GM21390 (cell line): ENCODE measurements around the gene ANKRD11.
A peak's percentile ranks its signal among the peaks of the same experiment; 100 is the strongest.
"Not testable (repeated sequence)": the region's sequence is repeated elsewhere in the genome, so short reads cannot be mapped to it uniquely, and the experiment has no call there.

ENCODE experiments used
- ATAC-seq: cut with Tn5 transposase; IDR thresholded peaks from one replicate; pipeline ENCODE4 v1.9.1; 2021; ENCODE audit not compliant: unreplicated experiment

ANKRD11 gene

DNA sequence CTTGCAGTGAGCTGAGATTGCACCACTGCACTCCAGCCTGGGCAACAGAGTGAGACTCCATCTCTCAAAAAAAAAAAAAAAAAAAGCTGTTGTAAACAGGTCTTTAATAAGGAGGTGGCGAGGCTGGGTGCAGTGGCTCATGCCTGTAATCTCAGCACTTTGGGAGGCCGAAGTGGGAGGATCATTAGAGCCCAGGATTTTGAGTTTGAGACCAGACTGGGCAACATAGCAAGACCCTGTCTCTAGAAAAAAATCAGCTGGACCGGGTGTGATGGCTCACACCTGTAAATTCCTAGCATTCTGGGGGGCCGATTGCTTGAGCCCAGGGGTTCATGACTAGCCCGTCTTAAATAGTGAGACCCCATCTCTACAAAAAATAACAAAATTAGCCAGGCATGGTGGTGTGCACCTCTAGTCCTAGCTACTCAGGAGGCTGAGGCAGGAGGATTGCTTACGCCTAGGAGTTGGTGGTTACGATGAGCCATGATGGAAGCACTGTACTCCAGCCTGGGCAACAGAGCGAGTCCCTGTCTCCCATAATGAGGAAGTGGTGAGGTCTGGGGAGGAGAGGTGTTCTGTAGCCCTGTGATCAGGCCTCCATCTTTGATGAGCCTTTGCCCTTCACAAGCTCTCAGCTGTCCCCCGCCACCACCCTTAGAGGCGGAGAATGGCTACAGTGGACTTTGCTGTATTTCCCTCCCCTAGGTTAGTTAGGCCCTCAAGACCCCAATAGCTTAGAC, 236.6 kb downstream of the ANKRD11 start:
- no peak for ATAC-seq

DNA sequence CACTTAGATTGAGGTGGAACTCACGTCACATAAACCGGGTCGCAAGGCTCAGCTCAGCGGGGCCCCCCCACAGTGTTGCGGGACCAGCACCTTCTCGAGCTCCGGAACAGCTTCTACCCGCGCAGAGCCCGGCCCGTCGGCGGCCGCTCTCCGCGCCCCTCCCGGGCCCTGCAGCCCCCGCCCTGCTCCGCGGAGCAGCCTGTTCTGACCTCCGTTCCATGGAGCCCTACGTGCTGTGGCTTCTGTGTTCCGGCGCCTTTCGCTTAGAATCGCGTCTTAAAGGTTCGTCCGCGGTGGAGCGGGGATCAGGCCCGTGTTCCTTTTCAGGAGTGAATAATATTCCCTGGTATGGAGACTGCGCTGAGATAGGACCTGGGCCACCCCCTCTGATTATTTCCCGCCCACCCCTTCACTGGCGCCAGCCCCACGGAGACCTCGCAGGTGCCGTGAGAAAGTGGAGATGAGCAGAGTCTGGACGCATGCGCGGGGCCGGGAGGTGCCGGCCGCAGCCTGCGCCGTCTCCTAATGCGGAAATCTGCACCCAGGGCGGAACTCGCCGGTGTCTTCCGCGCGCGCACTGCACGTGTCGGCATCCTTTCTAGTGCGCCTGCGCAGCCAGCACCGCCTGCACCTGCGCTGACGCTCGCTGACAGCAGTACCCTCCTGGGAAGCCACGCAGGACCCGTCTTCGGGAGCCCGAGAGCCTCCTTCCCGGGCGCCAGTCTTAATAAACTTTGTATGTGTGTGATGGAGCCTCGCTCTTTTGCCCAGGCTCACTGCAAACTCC, 242.0 kb downstream of the ANKRD11 start:
- ATAC-seq, result no peak

DNA sequence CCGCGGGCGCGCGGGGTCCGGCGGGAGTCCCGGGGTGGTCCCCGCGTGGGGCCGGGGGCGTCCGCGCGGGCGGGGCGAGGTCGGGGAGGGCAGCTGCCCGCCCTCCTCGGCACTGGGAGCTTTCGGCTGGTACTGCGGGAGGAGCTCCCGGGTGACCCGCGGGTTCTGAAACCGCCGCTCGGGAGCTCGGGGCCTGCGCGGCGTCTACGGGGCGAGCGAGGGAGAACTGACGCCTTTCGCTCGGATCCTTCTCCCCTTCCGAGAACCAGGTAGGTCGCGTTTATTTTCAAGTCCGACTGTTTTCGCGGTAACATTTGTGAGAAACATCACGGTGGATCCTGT, 242.7 kb downstream of the ANKRD11 start:
- not testable (repeated sequence) for ATAC-seq

DNA sequence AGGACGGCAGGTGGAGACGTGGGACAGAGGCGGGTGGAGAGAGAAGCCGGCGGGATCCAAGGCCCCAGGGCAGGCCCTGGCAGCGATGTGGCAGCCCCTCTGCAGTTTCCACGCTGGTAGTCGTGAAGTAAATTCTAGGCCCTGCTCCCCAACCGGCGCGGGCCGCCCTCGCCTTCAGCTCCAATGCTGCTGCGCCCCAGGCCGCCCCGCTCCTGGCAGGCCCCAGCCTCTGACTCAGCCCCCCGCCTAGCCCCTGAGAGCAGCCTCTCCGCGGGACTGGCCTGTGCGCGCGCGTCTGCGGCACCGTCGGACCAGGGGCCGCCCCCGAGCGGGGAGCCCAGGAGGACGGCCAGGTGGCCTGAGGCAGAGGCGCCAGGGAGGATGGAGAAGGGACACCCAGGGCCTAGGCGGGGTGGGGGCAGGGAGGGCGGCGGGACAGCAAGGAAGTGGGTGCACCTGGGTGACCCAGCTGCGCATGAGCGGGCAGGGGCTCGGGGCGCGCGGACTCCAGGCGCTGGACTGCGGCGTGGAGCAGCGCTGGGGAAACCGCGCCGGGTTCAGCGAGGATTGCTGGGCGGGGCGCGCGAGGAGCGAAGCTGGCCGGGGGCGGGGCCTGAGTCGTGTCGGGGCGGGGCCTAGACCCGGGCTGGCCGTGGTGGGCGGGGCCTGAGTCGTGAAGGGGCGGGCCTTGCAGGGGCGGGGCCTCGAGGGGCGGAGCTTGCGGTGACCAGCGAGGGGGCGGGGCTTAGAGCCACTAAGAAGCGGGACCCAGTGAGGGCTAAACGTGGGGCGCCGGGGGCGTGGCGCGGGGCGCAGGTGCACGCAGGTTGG, 243.2 kb downstream of the ANKRD11 start:
- peak; percentile 61 for ATAC-seq

DNA sequence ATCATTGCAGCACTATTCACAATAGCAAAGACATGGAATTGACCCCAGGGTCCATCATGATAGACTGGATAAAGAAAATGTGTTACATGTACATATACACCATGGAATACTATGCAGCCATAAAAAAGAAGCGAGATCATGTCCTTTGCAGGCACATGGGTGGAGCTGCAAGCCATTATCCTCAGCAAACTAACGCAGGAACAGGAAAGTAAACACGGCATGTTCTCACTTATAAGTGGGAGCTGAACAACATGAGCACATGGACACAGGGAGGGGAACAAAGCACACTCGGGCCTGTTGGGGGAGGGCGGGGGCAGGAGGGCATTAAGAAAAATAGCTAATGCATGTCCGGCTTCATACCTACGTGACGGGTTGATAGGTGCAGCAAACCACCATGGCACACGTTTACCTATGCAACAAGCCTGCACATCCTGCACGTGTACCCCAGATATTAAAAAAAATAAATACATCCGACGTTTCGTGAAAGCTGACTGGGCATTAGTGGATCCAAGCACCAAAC, 243.9 kb downstream of the ANKRD11 start:
- no peak for ATAC-seq

DNA sequence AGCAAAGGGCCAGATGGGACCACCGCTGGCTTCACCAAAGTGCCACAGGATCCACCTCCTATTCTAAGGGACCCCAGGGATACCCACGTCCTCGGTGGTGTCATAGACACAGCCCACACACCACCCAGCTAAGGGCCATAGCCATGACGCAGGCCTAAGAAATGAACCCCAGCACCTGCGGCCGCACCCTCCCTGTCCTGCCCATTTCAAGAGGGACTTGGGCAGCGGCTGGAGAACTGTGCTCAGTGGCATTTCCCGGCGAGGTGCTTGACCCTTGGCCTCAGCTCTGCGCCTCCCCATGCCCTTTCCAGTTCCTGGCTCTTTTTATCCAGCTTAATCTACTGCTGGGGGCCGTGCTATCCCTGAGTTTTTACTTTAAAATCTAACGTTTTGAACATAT, 245.6 kb downstream of the ANKRD11 start:
- ATAC-seq, result no peak

DNA sequence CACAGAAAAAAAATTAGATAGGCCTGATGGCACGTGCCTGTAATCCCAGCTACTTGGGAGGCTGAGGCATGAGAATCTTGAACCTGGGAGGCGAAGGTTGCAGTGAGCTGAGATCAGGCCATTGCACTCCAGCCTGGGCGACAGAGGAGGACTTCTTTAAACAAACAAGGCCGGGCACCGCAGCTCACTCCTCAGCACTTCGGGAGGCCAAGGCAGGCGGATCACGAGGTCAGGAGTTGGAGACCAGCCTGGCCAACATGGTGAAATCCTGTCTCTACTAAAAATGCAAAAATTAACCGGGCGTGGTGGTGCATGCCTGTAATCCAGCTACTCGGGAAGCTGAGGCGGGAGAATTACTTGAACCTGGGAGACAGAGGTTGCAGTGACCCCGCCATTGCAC, 246.1 kb downstream of the ANKRD11 start:
- not testable (repeated sequence) for ATAC-seq

DNA sequence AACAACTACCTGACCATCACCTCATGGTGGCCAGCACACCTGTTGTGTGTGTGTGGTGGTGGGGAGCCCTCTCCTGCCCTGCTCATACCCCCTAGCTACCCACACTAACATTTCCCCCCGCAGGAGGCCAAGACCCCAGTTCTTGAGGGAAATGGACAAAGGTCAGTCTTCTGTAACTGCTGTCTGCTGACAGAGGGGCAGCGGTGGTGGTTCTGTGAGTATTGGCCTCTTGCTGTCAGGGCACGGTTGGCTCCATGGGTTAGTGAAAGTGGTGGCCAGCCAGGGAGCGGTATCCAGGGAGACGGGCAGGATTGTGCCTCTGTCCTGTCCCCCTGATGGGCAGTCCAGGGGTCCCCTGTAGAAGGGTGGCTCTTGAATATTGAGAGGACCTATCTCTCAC, 246.7 kb downstream of the ANKRD11 start:
- ATAC-seq, result no peak

DNA sequence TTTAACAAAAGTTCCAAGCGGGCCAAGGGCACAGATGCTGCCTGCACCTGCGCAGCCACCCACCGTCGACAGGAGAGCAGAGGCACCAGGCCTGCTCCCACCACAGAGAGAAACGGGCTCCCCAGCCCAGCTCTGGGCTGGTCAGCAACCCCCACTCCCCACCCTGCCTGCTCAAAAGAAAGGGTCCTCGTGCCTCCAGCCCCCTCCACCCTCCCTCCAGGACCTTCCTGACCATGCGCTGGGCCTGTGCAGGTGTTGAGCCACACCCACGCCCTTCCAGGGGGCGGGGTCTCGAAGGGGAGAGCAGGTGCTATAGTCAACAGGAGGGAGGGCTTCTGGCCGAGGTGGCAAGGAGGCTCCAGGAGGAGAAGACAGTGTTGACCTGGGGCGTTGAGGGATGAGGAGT, 247.6 kb downstream of the ANKRD11 start:
- ATAC-seq, result no peak

DNA sequence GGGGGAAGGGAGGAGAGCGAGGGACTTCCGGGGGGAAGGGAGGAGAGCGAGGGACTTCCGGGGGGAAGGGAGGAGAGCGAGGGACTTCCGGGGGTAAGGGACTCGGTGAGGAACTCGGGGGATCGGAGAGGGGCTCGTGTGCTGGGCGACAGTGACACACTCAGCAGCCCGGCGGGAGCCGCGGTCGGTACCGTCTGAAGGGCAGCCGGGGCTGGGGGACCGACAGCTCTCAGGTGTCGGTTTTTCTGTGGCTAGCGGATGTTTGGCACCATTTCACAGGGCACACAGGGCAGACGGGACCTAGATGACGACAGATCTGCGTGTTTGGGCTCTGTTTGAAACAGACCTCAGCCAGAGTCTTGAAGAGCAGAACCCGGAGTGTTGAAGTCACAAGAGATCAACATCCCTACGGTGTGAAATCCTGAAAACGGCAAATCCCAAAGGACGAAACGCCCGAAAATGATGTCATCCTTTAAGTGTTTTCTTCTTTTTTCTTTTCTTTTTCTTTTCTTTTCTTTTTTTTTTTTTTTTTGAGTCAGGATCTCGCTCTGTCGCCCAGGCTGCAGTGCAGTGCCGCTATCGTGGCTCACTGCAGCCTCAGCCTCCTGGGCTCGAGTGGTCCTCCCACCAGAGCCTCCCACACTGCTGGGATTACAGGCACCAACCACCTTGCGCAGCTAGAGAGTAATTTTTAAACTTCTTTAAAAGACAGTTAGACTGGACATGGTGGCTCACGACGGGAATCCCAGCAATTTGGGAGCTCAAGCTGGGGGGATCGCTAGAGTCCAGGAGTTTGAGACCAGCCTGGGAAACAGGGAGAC, 249.0 kb downstream of the ANKRD11 start:
- ATAC-seq, result peak; percentile 52

DNA sequence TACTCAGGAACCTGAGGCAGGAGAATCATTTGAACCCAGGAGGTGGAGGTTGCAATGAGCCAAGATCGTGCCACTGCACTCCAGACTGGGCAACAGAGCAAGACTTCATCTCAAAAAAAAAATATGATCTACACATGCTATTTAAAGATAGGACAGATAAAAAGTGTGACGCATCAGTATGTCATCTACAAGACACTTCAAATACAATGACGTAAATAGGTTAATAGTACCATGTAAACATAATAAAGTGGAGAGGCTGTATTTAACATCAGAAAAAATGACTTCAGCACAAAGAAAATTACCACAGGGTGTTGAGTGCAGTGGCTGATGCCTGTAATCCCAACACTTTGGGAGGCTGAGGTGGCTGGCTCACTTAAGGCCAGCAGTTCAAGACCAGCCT, 252.6 kb downstream of the ANKRD11 start:
- no peak for ATAC-seq

DNA sequence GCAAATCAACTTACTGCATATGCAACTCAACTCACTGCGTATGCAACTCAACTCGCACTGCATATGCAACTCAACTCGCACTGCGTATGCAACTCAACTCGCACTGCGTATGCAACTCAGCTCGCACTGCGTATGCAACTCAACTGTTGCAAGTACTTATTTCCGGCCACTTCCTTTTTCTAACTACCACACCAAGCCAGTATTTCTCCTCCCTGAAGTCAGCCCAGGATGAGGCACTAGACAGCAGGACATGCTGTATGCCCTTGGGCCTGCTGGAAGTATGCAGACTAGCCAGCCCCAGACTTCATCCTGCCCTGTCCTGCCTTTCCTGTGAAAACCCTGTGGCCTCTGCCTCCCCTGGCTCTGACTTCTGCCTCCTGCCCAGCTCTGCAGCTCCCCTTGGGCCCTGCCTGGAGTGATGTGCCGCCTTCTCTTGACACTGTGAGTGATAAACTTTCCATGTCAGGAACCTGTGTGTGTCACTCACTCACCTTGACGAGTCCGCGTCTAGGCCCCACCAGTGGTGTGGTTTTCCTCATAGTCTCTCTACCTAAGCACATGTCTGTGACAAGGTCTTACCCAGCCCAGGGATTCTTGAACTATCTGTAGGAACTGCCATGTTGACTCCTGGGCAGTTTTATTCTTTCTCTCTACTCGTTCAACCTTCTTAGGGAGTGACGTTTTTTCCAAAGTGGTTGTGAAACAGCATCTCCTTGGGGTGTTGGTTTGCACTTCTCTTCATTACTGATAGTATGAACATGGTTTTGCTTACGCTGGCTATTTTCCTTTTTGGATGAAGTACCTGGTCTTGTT, 256.5 kb downstream of the ANKRD11 start:
- no peak for ATAC-seq

DNA sequence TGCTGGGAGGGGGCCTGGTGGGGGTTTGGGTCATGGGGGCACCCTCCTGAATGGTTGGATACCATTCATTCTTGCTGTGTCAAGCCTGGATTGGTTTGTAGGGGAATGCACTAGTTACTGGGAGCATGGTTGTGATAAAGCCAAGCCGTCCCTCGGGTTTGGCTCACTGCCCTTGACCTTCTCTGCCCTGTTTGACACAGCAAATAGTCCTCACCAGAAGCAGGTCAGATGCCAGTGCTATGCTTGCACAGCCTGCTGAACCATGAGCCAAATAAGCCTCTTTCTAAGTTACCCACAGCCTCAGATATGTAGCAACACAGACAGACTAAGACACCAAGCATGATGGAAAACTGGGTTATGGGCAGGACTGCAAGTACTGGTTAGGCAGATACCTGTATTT, 258.3 kb downstream of the ANKRD11 start:
- no peak for ATAC-seq

DNA sequence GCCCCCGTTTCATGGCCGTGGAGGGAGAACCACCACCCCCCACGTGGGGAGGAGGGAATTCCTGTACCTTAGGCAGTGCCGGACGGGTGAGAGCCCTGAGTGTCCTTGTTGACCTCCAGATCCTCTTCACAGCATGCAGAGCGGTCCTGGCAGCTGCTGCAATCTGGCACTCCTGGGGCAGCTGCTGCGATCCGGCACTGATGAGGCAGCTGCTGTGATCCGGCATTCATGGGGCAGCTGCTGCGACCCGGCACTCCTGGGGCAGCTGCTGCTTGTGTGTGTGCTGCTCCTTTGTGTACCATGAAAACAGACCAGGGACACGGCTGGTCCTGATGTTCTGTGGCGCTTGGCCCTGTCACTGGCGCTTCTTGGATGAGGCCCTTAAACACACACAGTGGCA, 260.1 kb downstream of the ANKRD11 start:
- ATAC-seq, result no peak

DNA sequence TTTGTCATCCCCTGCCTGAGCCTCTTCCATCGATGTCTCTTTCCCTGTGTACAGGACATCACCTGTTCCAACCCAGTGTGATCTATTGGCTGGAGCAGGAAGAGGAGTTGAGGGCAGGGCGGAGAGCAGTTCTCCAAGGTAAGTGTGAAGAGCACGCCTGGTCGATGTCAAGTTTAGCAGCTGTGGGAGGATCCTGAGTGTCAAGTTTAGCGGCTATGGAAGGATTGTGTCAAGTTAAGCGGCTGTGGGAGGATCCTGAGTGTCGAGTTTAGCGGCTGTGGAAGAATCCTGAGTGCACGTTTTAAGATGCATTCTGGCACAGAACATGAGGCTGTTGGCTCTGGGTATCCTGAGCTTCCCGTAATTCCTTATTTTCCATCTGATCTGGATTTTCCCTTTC, 265.7 kb downstream of the ANKRD11 start:
- no peak for ATAC-seq

DNA sequence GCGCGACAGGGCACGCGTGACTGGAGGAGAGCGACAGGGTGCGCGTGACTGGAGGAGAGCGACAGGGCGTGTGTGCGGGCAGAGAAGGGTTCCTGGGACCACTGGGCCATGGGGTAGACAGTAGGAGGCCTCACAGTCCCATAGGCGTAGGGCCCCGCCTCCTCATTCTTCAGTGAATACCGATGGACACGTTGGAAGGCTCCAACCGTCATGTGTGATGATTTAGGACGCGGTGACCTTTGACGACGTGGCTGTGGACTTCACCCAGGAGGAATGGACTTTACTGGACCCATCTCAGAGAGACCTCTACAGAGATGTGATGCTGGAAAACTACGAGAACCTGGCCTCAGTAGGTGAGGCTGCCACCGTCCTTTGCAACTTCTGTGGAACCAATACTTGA, 267.4 kb downstream of the ANKRD11 start:
- no peak for ATAC-seq

DNA sequence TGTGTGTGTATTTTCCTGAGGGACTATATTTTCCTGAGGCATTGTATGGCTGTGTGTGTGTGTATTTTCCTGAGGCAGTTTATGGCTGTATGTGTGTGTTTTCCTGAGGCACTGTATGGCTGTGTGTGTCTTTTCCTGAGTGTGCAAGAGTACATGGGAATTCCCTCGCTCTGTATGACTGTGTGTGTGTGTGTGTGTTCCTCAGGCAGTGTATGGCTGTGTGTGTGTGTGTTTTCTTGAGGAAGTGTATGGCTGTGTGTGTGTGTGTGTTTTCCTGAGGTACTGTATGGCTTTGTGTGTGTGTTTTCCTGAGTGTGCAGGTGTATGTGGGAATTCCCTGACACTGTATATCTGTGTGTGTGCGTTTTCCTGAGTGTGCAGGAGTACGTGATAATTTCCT, 268.8 kb downstream of the ANKRD11 start:
- no peak for ATAC-seq

DNA sequence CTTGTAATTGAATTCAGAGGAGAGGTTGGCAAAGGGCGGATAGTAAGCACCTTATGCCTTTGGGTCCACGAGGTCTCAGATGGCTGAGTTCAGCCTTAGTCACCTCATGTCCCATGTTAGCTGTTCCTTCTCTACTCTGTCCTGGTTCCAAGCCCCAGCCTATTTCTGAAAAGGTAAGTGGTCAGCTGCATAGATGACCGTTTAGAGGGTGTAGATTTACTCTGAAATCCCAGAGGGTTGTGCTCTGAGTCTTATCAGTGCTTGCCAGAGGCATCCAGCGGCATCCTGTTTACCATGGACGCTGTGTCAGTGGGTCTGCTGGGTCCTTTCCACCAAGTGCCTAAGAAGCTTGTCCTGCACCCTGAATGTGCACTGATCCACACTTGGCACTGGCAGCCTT, 271.0 kb downstream of the ANKRD11 start:
- ATAC-seq, result no peak
